Lung (tissue), 12 donors: ENCODE data around the gene ANKS1B. TPM values are rescaled to one million over a fixed set of nuclear protein-coding genes. Genes with fewer than 3 reads are reported as not detected.

Experiments
- ATAC-seq: fragments of 200-7000 bp; cut with Tn5 transposase; one replicate; pipeline ENCODE4 v1.9.1; 2020; ENCODE audit warnings: moderate number of reproducible peaks; ENCODE audit not compliant: insufficient read depth, low FRiP score
- DNase-seq, 3 donors: peaks; one replicate each; pipeline ENCODE4 v3.0.0-alpha.2; 2013 to 2017
- H3K27ac ChIP-seq, 2 donors: one replicate each; pipeline ENCODE4 v1.5.1; 2013; ENCODE audit warnings: mild to moderate bottlenecking in 2 of 2, moderate library complexity in 2 of 2, control low read depth in 1 of 2, inconsistent platforms in 1 of 2, low read depth in 1 of 2, low read length in 1 of 2
- H3K27me3 ChIP-seq, 3 donors: one replicate each; pipeline ENCODE4 v1.5.1; 2013; ENCODE audit warnings: low read length in 2 of 3; ENCODE audit not compliant: control insufficient read depth in 3 of 3, insufficient read depth in 3 of 3
- H3K36me3 ChIP-seq, 4 donors: one replicate each; pipeline ENCODE4 v1.5.1; 2013; ENCODE audit warnings: low read length in 4 of 4, mild to moderate bottlenecking in 1 of 4, moderate library complexity in 1 of 4; ENCODE audit not compliant: control insufficient read depth in 4 of 4, insufficient read depth in 4 of 4
- H3K4me1 ChIP-seq, 5 donors: one replicate each; pipeline ENCODE4 v1.5.1; 2013; ENCODE audit warnings: low read length in 5 of 5, mild to moderate bottlenecking in 2 of 5, moderate library complexity in 1 of 5; ENCODE audit not compliant: control insufficient read depth in 5 of 5, insufficient read depth in 5 of 5
- H3K4me3 ChIP-seq: one replicate; pipeline ENCODE4 v1.5.1; 2013; ENCODE audit warnings: mild to moderate bottlenecking, control low read depth, moderate library complexity
- H3K9ac ChIP-seq, 2 donors: one replicate each; pipeline ENCODE4 v1.5.1; 2013; ENCODE audit warnings: low read length in 2 of 2, control low read depth in 1 of 2; ENCODE audit not compliant: insufficient read depth in 1 of 2
- H3K9me3 ChIP-seq, 4 donors: one replicate each; pipeline ENCODE4 v1.5.1; 2013; ENCODE audit warnings: low read length in 3 of 4, mild to moderate bottlenecking in 1 of 4, moderate library complexity in 1 of 4; ENCODE audit not compliant: control insufficient read depth in 4 of 4, insufficient read depth in 3 of 4
- CTCF ChIP-seq: IDR thresholded peaks from 2 replicates; pipeline ENCODE4 v1.5.1; 2012; ENCODE audit warnings: mild to moderate bottlenecking; ENCODE audit errors: control extremely low read depth, extremely low read depth
- WGBS, 2 donors: extraction: QIAGEN DNeasy Blood & Tissue Kit; methylation state at CpG; one replicate each; pipeline ENCODE4 v1.1.7; 2013; 5-methylcytosine and 5-hydroxymethylcytosine counted together
- polyA plus RNA-seq, 2 donors: library from polyadenylated mRNA; stranded (reverse); fragments of 200-250 nt; gene quantifications; one replicate each; pipeline ENCODE4 v1.2.1, GENCODE V29; 2013
- total RNA-seq, 2 donors: library from RNA; depleted of rRNA in 1 of 2; stranded (reverse); fragments of >200 nt in 1 of 2; gene quantifications; one replicate each; pipeline ENCODE4 v1.2.1, GENCODE V29; 2014 to 2021
- donor health status: control.
- donor health status: control.
- donor health status: Bipolar disorder and iron deficiency.
- donor health status: healthy.
- donor health status: DM: yes; HTN: yes; CAD: no.

Gene ANKS1B
- total and polyA plus RNA-seq, 4 donors: 0.32 to 10.3 (median 3.7) TPM

GRCh38 chr12:98868538-98868937, 1116.2 kb downstream of the ANKS1B start:
- 58 to 61% methylated on average over 4 of the region's 4 CpGs for WGBS, 2 donors
- no peak for DNase-seq
- no peak for TF ChIP-seq CTCF

GRCh38 chr12:98868076-98868475, 1116.7 kb downstream of the ANKS1B start:
- no peak for DNase-seq
- TF ChIP-seq CTCF: no peak
- Histone ChIP-seq H3K36me3 (peaks cover 0 to 3% (median 1%) of the 10 kb centered on the region in 4 donors), H3K9me3 (peaks cover 0 to 2% (median 0%) of the 10 kb centered on the region in 4 donors), H3K4me3 (no peak overlapping the region), H3K27ac (no peak overlapping the region), H3K4me1 (peaks cover 0 to 39% (median 4%) of the 10 kb centered on the region in 5 donors), H3K27me3 (no peaks in the 10 kb centered on the region), H3K9ac (no peak overlapping the region)
- ATAC-seq: no peak
- WGBS, 2 donors: 80% methylated on average over 6 of the region's 6 CpGs

More at GRCh38 chr12:98868538-98868937, 1116.2 kb downstream of the ANKS1B start:
- Histone ChIP-seq H3K4me3 (no peak overlapping the region), H3K36me3 (peaks cover 0 to 3% (median 1%) of the 10 kb centered on the region in 4 donors), H3K27me3 (no peaks in the 10 kb centered on the region), H3K27ac (no peak overlapping the region), H3K4me1 (peaks cover 0 to 44% (median 4%) of the 10 kb centered on the region in 5 donors), H3K9ac (no peak overlapping the region), H3K9me3 (peaks cover 0 to 2% (median 0%) of the 10 kb centered on the region in 4 donors)
- ATAC-seq: no peak

GRCh38 chr12:98864363-98864762, 1120.4 kb downstream of the ANKS1B start:
- H3K9ac ChIP-seq: no peak overlapping the region
- DNase-seq: no peak
- TF ChIP-seq CTCF: no peak
- no peak overlapping the region for H3K4me3 ChIP-seq
- WGBS, 2 donors: 100% methylated on average over 1 of the region's 1 CpG
- no peak overlapping the region for H3K27ac ChIP-seq
- ATAC-seq: no peak
- no peaks in the 10 kb centered on the region for H3K27me3 ChIP-seq
- peaks cover 0 to 3% (median 1%) of the 10 kb centered on the region in 4 donors for H3K36me3 ChIP-seq
- H3K4me1 ChIP-seq: peaks cover 0 to 23% (median 9%) of the 10 kb centered on the region in 5 donors
- H3K9me3 ChIP-seq: no peaks in the 10 kb centered on the region

- H3K9me3 ChIP-seq: no peaks in the 10 kb centered on the region
- no peak for TF ChIP-seq CTCF
- peaks cover 0 to 20% (median 9%) of the 10 kb centered on the region in 5 donors for H3K4me1 ChIP-seq
- DNase-seq (no peak), ATAC-seq (no peak)
- H3K9ac ChIP-seq: no peak overlapping the region
- no peak overlapping the region for H3K4me3 ChIP-seq
- WGBS, 2 donors: 61 to 72% methylated on average over 3 of the region's 3 CpGs
- H3K27ac ChIP-seq: no peak overlapping the region
- H3K36me3 ChIP-seq: peaks cover 0 to 3% (median 1%) of the 10 kb centered on the region in 4 donors
- H3K27me3 ChIP-seq: no peaks in the 10 kb centered on the region
These were observed 1121.6 kb downstream of the ANKS1B start for GRCh38 chr12:98863167-98863566.
